Measurements from ENCODE around the gene CD34.

The CD34 gene

GRCh38 chr1:207910591-207911354 lies at the start of gene CD34:
TSS of gene CD34 (minus strand) at chr1:207911125. CDS start at chr1:207911080, 45 bp downstream.
- Mint-ChIP-seq H3K4me1 (ENCODE audit: low read depth) (peaks cover 11% of the 10 kb centered on the region), H3K36me3 (ENCODE audit: low read depth) (no peaks in the 10 kb centered on the region), H3K4me3 (peak within 1 kb of the TSS; percentile 43), H3K9me3 (no peaks in the 10 kb centered on the region), H3K27ac (no peak within 1 kb of the TSS), H3K27me3 (ENCODE audit: low read depth) (peaks cover 80% of the 10 kb centered on the region)
- DNase-seq (ENCODE audit: low spot score), result no peak

- Mint-ChIP-seq H3K27me3 (ENCODE audit: low read depth) (peaks cover 68% of the 10 kb centered on the region), H3K4me1 (ENCODE audit: low read depth) (peaks cover 9% of the 10 kb centered on the region), H3K9me3 (no peaks in the 10 kb centered on the region), H3K36me3 (ENCODE audit: low read depth) (no peaks in the 10 kb centered on the region), H3K27ac (no peak overlapping the region), H3K4me3 (peak overlapping the region; percentile 35)
- DNase-seq (ENCODE audit: low spot score), result no peak
These were observed 49.4 kb upstream of the CD34 start for GRCh38 chr1:207960346-207960745.

- peak overlapping the region; percentile 35 for H3K4me3 Mint-ChIP-seq
These were observed 49.0 kb upstream of the CD34 start for GRCh38 chr1:207959910-207960309.

GRCh38 chr1:207959141-207959825 lies 48.4 kb upstream of the CD34 start:
- H3K9me3 Mint-ChIP-seq, result no peaks in the 10 kb centered on the region
- H3K27ac Mint-ChIP-seq, result no peak overlapping the region
- DNase-seq (ENCODE audit: low spot score), result peak; percentile 15
- peak overlapping the region; percentile 58 for H3K4me3 Mint-ChIP-seq
- peaks cover 9% of the 10 kb centered on the region for H3K4me1 Mint-ChIP-seq (ENCODE audit: low read depth)
- no peaks in the 10 kb centered on the region for H3K36me3 Mint-ChIP-seq (ENCODE audit: low read depth)
- peaks cover 69% of the 10 kb centered on the region for H3K27me3 Mint-ChIP-seq (ENCODE audit: low read depth)

More at GRCh38 chr1:207959910-207960309, 49.0 kb upstream of the CD34 start:
- Mint-ChIP-seq H3K27me3 (ENCODE audit: low read depth) (peaks cover 70% of the 10 kb centered on the region), H3K36me3 (ENCODE audit: low read depth) (no peaks in the 10 kb centered on the region), H3K9me3 (no peaks in the 10 kb centered on the region), H3K27ac (no peak overlapping the region), H3K4me1 (ENCODE audit: low read depth) (peaks cover 9% of the 10 kb centered on the region)
- no peak for DNase-seq (ENCODE audit: low spot score)

- Mint-ChIP-seq H3K36me3 (ENCODE audit: low read depth) (no peaks in the 10 kb centered on the region), H3K4me1 (ENCODE audit: low read depth) (peaks cover 9% of the 10 kb centered on the region), H3K27ac (no peak overlapping the region), H3K4me3 (peak overlapping the region; percentile 44), H3K27me3 (ENCODE audit: low read depth) (peaks cover 69% of the 10 kb centered on the region), H3K9me3 (no peaks in the 10 kb centered on the region)
- no peak for DNase-seq (ENCODE audit: low spot score)
These were observed 47.6 kb upstream of the CD34 start for GRCh38 chr1:207958376-207959139.

GRCh38 chr1:207956986-207957385 lies 46.1 kb upstream of the CD34 start:
- peaks cover 2% of the 10 kb centered on the region for H3K4me1 Mint-ChIP-seq (ENCODE audit: low read depth)
- no peaks in the 10 kb centered on the region for H3K36me3 Mint-ChIP-seq (ENCODE audit: low read depth)
- H3K4me3 Mint-ChIP-seq, result no peak overlapping the region
- no peak overlapping the region for H3K27ac Mint-ChIP-seq
- H3K27me3 Mint-ChIP-seq (ENCODE audit: low read depth), result peaks cover 71% of the 10 kb centered on the region
- no peak for DNase-seq (ENCODE audit: low spot score)
- no peaks in the 10 kb centered on the region for H3K9me3 Mint-ChIP-seq

GRCh38 chr1:207954104-207954503 lies 43.2 kb upstream of the CD34 start:
- Mint-ChIP-seq H3K27ac (no peak overlapping the region), H3K4me1 (ENCODE audit: low read depth) (no peaks in the 10 kb centered on the region), H3K36me3 (ENCODE audit: low read depth) (no peaks in the 10 kb centered on the region), H3K9me3 (no peaks in the 10 kb centered on the region), H3K27me3 (ENCODE audit: low read depth) (peaks cover 52% of the 10 kb centered on the region), H3K4me3 (no peak overlapping the region)
- DNase-seq (ENCODE audit: low spot score), result no peak

GRCh38 chr1:207952617-207953542 lies 42.0 kb upstream of the CD34 start:
- H3K36me3 Mint-ChIP-seq (ENCODE audit: low read depth), result no peaks in the 10 kb centered on the region
- no peak for DNase-seq (ENCODE audit: low spot score)
- H3K4me1 Mint-ChIP-seq (ENCODE audit: low read depth), result no peaks in the 10 kb centered on the region
- no peaks in the 10 kb centered on the region for H3K9me3 Mint-ChIP-seq
- H3K27me3 Mint-ChIP-seq (ENCODE audit: low read depth), result peaks cover 45% of the 10 kb centered on the region
- no peak overlapping the region for H3K27ac Mint-ChIP-seq
- no peak overlapping the region for H3K4me3 Mint-ChIP-seq

GRCh38 chr1:207951652-207952051 lies 40.7 kb upstream of the CD34 start:
- no peak for DNase-seq (ENCODE audit: low spot score)
- no peak overlapping the region for H3K4me3 Mint-ChIP-seq
- no peak overlapping the region for H3K27ac Mint-ChIP-seq
- H3K4me1 Mint-ChIP-seq (ENCODE audit: low read depth), result no peaks in the 10 kb centered on the region
- H3K36me3 Mint-ChIP-seq (ENCODE audit: low read depth), result no peaks in the 10 kb centered on the region
- H3K27me3 Mint-ChIP-seq (ENCODE audit: low read depth), result peaks cover 40% of the 10 kb centered on the region
- H3K9me3 Mint-ChIP-seq, result no peaks in the 10 kb centered on the region

- DNase-seq (ENCODE audit: low spot score), result no peak
- no peak overlapping the region for H3K27ac Mint-ChIP-seq
- H3K9me3 Mint-ChIP-seq, result no peaks in the 10 kb centered on the region
These were observed 39.8 kb upstream of the CD34 start for GRCh38 chr1:207950750-207951149.

GRCh38 chr1:207949571-207950195 lies 38.8 kb upstream of the CD34 start:
- no peaks in the 10 kb centered on the region for H3K4me1 Mint-ChIP-seq (ENCODE audit: low read depth)
- H3K9me3 Mint-ChIP-seq, result no peaks in the 10 kb centered on the region
- no peak overlapping the region for H3K4me3 Mint-ChIP-seq
- H3K27ac Mint-ChIP-seq, result no peak overlapping the region
- no peak for DNase-seq (ENCODE audit: low spot score)
- H3K36me3 Mint-ChIP-seq (ENCODE audit: low read depth), result no peaks in the 10 kb centered on the region
- peaks cover 22% of the 10 kb centered on the region for H3K27me3 Mint-ChIP-seq (ENCODE audit: low read depth)

More at GRCh38 chr1:207950750-207951149, 39.8 kb upstream of the CD34 start:
- peaks cover 32% of the 10 kb centered on the region for H3K27me3 Mint-ChIP-seq (ENCODE audit: low read depth)
- no peak overlapping the region for H3K4me3 Mint-ChIP-seq
- H3K36me3 Mint-ChIP-seq (ENCODE audit: low read depth), result no peaks in the 10 kb centered on the region
- no peaks in the 10 kb centered on the region for H3K4me1 Mint-ChIP-seq (ENCODE audit: low read depth)

- Mint-ChIP-seq H3K36me3 (ENCODE audit: low read depth) (no peaks in the 10 kb centered on the region), H3K4me3 (no peak overlapping the region), H3K9me3 (no peaks in the 10 kb centered on the region), H3K27ac (no peak overlapping the region), H3K4me1 (ENCODE audit: low read depth) (no peaks in the 10 kb centered on the region), H3K27me3 (ENCODE audit: low read depth) (peaks cover 23% of the 10 kb centered on the region)
- no peak for DNase-seq (ENCODE audit: low spot score)
These were observed 37.8 kb upstream of the CD34 start for GRCh38 chr1:207948536-207949250.

All from T-helper 2 cell treated with Interferon-gamma antibody and Interleukin-4, amounts not matched to agents 5 μg/mL and 100 μg/mL, for 36 hours (primary cell).